Measurements from ENCODE around the gene ZNF331. TPM values are rescaled to one million over a fixed set of nuclear protein-coding genes. Genes with fewer than 3 reads are reported as not detected.

Gene ZNF331
- polyA plus RNA-seq, 1 donor: 17.1 TPM

- no peaks in the 10 kb centered on the region for H3K9me3 ChIP-seq (ENCODE audit: control insufficient read depth, low read depth, low read length)
- no peak overlapping the region for H3K27ac ChIP-seq (ENCODE audit: low read length)
- no CpG with 5 or more reads among the region's 9 CpGs for WGBS (ENCODE audit: insufficient coverage, low lambda C conversion rate)
These were observed 88.5 kb downstream of the ZNF331 start for GRCh38 chr19:53626486-53626885.

DNA sequence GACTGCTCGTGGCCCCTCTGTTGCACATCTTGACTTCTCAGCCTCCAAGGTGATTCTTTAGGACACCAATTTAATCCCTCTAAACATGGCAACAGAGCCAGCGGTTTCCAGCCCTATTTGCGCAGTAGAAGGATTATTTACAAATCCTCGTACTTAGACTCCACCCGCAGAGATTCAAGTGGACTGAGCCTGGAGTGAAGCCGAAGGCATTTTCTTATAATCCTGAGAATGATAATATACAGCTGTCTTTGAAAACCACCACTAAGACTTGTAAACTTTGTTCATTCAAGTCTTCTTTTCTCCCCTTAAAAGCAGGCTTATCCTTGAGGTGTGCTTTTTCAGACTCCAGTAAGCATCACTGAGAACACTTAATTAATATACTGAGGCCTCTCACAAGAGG lies 89.0 kb downstream of the ZNF331 start:
- DNase-seq: no peak
- 36% methylated on average over 5 of the region's 6 CpGs for WGBS (ENCODE audit: insufficient coverage, low lambda C conversion rate)
- H3K9me3 ChIP-seq (ENCODE audit: control insufficient read depth, low read depth, low read length): no peaks in the 10 kb centered on the region
- no peaks in the 10 kb centered on the region for H3K4me1 ChIP-seq (ENCODE audit: control insufficient read depth, insufficient read depth, low read length)
- no peak overlapping the region for H3K27ac ChIP-seq (ENCODE audit: low read length)
- H3K27me3 ChIP-seq (ENCODE audit: control insufficient read depth, insufficient read depth, low read length): no peaks in the 10 kb centered on the region
- H3K36me3 ChIP-seq (ENCODE audit: control insufficient read depth, insufficient read depth, low read length): no peaks in the 10 kb centered on the region
- H3K4me3 ChIP-seq (ENCODE audit: low read length): no peak overlapping the region

More at GRCh38 chr19:53626486-53626885, 88.5 kb downstream of the ZNF331 start:
- Histone ChIP-seq H3K36me3 (ENCODE audit: control insufficient read depth, insufficient read depth, low read length) (no peaks in the 10 kb centered on the region), H3K27me3 (ENCODE audit: control insufficient read depth, insufficient read depth, low read length) (no peaks in the 10 kb centered on the region), H3K4me1 (ENCODE audit: control insufficient read depth, insufficient read depth, low read length) (no peaks in the 10 kb centered on the region), H3K4me3 (ENCODE audit: low read length) (no peak overlapping the region)
- DNase-seq: no peak

Other genes with a start within 250 kb of the ZNF331 start
- 6.5 TPM for gene ZNF845, start 204.4 kb upstream of the ZNF331 start, polyA plus RNA-seq
- 15.4 TPM for gene ZNF525, start 172.4 kb upstream of the ZNF331 start, polyA plus RNA-seq
- 11.7 TPM for gene ZNF765, start 143.0 kb upstream of the ZNF331 start, polyA plus RNA-seq
- 15.6 TPM for gene ZNF761, start 106.2 kb upstream of the ZNF331 start, polyA plus RNA-seq
- gene ZNF813, start 70.4 kb upstream of the ZNF331 start, polyA plus RNA-seq: 6.0 TPM
- gene DPRX, start 93.9 kb downstream of the ZNF331 start, polyA plus RNA-seq: not detected

Measured in large intestine (tissue), 3 donors.